ENCODE measurements around the gene L1CAM.

L1CAM gene

GRCh38 chrX:153853902-153854267, 32.1 kb downstream of the L1CAM start:
- no peak overlapping the region for H3K4me3 ChIP-seq (ENCODE audit: low read depth, low read length)
- TF ChIP-seq CTCF (IDR thresholded peaks at IDR 0.05; ENCODE audit: low read depth, low read length, missing control alignments), result no peak
- no peak for DNase-seq (ENCODE audit: low read depth)

GRCh38 chrX:153853180-153853901, 32.6 kb downstream of the L1CAM start:
- H3K4me3 ChIP-seq (ENCODE audit: low read depth, low read length), result no peak overlapping the region
- TF ChIP-seq CTCF (IDR thresholded peaks at IDR 0.05; ENCODE audit: low read depth, low read length, missing control alignments), result no peak
- no peak for DNase-seq (ENCODE audit: low read depth)

GRCh38 chrX:153851981-153852380, 34.0 kb downstream of the L1CAM start:
- H3K4me3 ChIP-seq (ENCODE audit: low read depth, low read length), result no peak overlapping the region
- no peak for TF ChIP-seq CTCF (IDR thresholded peaks at IDR 0.05; ENCODE audit: low read depth, low read length, missing control alignments)

GRCh38 chrX:153848325-153848724, 37.6 kb downstream of the L1CAM start:
- no peak for DNase-seq (ENCODE audit: low read depth)
- TF ChIP-seq CTCF (IDR thresholded peaks at IDR 0.05; ENCODE audit: low read depth, low read length, missing control alignments), result no peak
- no peak overlapping the region for H3K4me3 ChIP-seq (ENCODE audit: low read depth, low read length)

More at GRCh38 chrX:153851981-153852380, 34.0 kb downstream of the L1CAM start:
- DNase-seq (ENCODE audit: low read depth), result no peak

GRCh38 chrX:153845842-153846241, 40.1 kb downstream of the L1CAM start:
- H3K4me3 ChIP-seq (ENCODE audit: low read depth, low read length), result no peak overlapping the region
- no peak for DNase-seq (ENCODE audit: low read depth)
- no peak for TF ChIP-seq CTCF (IDR thresholded peaks at IDR 0.05; ENCODE audit: low read depth, low read length, missing control alignments)

GRCh38 chrX:153845195-153845594, 40.8 kb downstream of the L1CAM start:
- H3K4me3 ChIP-seq (ENCODE audit: low read depth, low read length), result no peak overlapping the region
- no peak for TF ChIP-seq CTCF (IDR thresholded peaks at IDR 0.05; ENCODE audit: low read depth, low read length, missing control alignments)
- no peak for DNase-seq (ENCODE audit: low read depth)

GRCh38 chrX:153844509-153845082, 41.4 kb downstream of the L1CAM start:
- no peak overlapping the region for H3K4me3 ChIP-seq (ENCODE audit: low read depth, low read length)
- no peak for DNase-seq (ENCODE audit: low read depth)
- TF ChIP-seq CTCF (IDR thresholded peaks at IDR 0.05; ENCODE audit: low read depth, low read length, missing control alignments), result no peak

Measured in GM12864 (cell line).